ENCODE results near the gene ATP2B2. TPM values are rescaled to one million over a fixed set of nuclear protein-coding genes. Genes with fewer than 3 reads are reported as not detected.

ATP2B2 gene
- polyA plus RNA-seq, 1 experiment: not detected

DNA sequence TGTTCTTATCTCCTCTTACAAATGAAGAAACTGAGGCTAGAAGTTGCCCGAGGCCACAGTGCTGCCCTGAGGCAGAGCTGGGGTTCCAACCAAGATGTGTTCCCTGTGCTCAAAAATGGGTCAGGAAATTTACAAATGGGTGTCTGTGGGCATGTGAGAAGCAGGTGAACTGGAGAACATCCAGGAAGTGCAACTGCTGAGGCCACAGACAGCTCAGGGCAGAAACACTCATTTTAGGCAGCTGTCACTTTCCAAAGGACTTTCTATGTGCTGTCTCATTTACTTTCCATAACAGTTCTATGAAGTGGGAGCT lies 47.2 kb upstream of the ATP2B2 start:
- Histone ChIP-seq H3K27me3 (ENCODE audit: control insufficient read depth, insufficient read depth, low read length) (peaks cover 2% of the 10 kb centered on the region; the same call in 1 of the 2 replicates), H3K4me3 (ENCODE audit: low read depth, low read length) (no peak overlapping the region), H3K36me3 (ENCODE audit: control insufficient read depth, insufficient read depth, low read length) (no peaks in the 10 kb centered on the region)
- POLR2A ChIA-PET: no interaction called here
- no peak for DNase-seq (ENCODE audit: low read depth)
- TF ChIP-seq, protein P1, sequence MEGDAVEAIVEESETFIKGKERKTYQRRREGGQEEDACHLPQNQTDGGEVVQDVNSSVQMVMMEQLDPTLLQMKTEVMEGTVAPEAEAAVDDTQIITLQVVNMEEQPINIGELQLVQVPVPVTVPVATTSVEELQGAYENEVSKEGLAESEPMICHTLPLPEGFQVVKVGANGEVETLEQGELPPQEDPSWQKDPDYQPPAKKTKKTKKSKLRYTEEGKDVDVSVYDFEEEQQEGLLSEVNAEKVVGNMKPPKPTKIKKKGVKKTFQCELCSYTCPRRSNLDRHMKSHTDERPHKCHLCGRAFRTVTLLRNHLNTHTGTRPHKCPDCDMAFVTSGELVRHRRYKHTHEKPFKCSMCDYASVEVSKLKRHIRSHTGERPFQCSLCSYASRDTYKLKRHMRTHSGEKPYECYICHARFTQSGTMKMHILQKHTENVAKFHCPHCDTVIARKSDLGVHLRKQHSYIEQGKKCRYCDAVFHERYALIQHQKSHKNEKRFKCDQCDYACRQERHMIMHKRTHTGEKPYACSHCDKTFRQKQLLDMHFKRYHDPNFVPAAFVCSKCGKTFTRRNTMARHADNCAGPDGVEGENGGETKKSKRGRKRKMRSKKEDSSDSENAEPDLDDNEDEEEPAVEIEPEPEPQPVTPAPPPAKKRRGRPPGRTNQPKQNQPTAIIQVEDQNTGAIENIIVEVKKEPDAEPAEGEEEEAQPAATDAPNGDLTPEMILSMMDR (IDR thresholded peaks at IDR 0.05; ENCODE audit: insufficient read depth, low read depth, low read length): no peak
- CTCF ChIA-PET: no interaction called here

DNA sequence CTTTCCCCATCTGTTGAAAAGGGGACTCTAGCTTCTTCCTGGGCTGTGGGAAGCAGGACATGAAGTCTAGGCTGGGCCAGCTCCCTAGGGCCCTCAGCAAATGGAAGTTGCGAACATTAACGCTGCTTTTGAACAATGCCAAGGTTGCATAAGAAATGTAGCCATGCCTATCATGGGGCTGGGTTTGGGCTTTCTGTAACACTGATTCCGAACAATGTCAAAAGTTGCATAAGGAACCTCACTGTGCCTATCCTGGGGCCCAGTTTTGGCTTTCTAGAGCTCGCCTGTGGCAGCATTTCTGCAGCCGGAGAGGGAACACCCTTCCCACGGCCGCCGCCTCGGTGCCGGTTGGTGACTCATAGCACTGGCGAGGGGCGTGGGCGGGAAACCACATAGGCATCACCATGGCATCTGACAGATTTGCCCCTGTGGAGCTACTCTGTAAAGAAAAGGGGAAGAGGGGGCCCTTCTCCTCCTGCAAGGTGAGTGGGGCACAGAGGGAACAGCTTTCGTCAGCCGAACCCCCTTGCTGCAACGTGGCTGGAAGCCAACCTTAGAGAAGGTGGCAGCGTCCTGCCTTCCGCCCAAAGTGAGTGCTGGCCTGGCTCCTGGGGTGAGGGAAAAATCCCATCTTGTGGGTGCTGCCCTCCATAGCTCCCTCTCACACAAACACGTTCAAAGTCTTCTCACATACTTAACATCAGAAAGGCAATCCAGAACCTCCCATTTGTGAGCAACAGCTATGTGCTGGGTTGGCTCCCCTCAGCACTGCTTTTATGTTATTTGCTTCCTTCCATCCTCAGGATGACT lies 46.6 kb upstream of the ATP2B2 start:
- DNase-seq (ENCODE audit: low read depth): no peak
- Histone ChIP-seq H3K36me3 (ENCODE audit: control insufficient read depth, insufficient read depth, low read length) (no peaks in the 10 kb centered on the region), H3K4me3 (ENCODE audit: low read depth, low read length) (no peak overlapping the region), H3K27me3 (ENCODE audit: control insufficient read depth, insufficient read depth, low read length) (peaks cover 2% of the 10 kb centered on the region; the same call in 1 of the 2 replicates)
- ChIA-PET CTCF (no interaction called here), POLR2A (no interaction called here)
- TF ChIP-seq, protein P1 (IDR thresholded peaks at IDR 0.05; ENCODE audit: insufficient read depth, low read depth, low read length): no peak

DNA sequence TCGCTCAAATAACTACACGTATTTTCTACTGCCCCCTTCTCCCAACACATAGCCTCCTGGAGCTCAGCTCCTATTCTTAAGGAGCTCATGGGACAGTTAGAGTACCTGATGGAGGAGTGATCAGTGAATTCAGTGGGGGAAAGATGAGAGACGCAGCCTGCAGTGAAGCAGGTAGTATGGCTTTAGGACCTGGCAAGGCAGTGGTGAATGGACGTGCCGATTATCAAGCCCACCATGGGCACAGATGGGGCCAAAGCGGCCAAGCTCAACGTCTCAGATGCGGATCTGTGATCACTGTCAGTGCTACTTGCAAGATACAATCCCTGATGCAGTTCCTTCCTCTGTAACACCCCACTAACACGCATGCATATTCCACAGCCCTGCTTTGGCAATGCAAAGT lies 45.8 kb upstream of the ATP2B2 start:
- peaks cover 2% of the 10 kb centered on the region; the same call in 1 of the 2 replicates for H3K27me3 ChIP-seq (ENCODE audit: control insufficient read depth, insufficient read depth, low read length)
- ChIA-PET POLR2A (no interaction called here), CTCF (no interaction called here)
- no peak overlapping the region for H3K4me3 ChIP-seq (ENCODE audit: low read depth, low read length)
- DNase-seq (ENCODE audit: low read depth): no peak
- H3K36me3 ChIP-seq (ENCODE audit: control insufficient read depth, insufficient read depth, low read length): no peaks in the 10 kb centered on the region
- TF ChIP-seq, protein P1 (IDR thresholded peaks at IDR 0.05; ENCODE audit: insufficient read depth, low read depth, low read length): no peak

GRCh38 chr3:10550705-10551104 lies 45.3 kb upstream of the ATP2B2 start:
- H3K4me3 ChIP-seq (ENCODE audit: low read depth, low read length): no peak overlapping the region
- TF ChIP-seq, protein P1 (IDR thresholded peaks at IDR 0.05; ENCODE audit: insufficient read depth, low read depth, low read length): no peak
- peaks cover 2% of the 10 kb centered on the region; the same call in 1 of the 2 replicates for H3K27me3 ChIP-seq (ENCODE audit: control insufficient read depth, insufficient read depth, low read length)
- no peak for DNase-seq (ENCODE audit: low read depth)
- CTCF ChIA-PET: no interaction called here
- POLR2A ChIA-PET: no interaction called here
- no peaks in the 10 kb centered on the region for H3K36me3 ChIP-seq (ENCODE audit: control insufficient read depth, insufficient read depth, low read length)

DNA sequence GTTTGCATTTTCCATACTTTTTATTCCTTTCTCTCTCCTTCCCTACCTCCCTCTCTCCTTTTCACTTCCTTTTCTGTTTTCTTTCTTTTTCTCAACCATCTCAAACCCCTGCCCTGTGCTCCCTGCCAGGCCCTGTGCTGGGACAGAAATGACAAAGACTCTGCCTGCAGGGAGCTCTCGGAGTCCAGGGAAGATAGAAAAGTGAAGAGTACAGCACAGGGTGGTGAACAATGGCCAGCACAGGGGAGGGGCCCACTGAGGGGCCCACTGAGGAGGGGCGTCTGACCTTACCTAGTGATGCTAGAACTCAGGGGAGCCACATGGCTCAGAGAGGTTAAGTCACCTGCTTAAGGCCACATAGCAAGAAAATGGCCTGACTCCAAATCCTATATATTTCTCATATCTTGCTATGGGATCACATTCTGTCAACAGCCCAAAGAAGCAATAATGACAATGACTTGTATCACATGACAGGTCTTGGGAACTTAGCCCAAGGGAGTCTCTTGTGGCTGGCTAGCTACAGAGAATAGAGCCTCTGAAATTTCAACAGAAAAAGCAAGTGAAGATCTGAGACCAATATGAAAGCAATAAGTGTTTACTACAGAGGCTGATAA lies 44.3 kb upstream of the ATP2B2 start:
- TF ChIP-seq, protein P1 (IDR thresholded peaks at IDR 0.05; ENCODE audit: insufficient read depth, low read depth, low read length): no peak
- no peaks in the 10 kb centered on the region for H3K27me3 ChIP-seq (ENCODE audit: control insufficient read depth, insufficient read depth, low read length)
- CTCF ChIA-PET: no interaction called here
- no peaks in the 10 kb centered on the region for H3K36me3 ChIP-seq (ENCODE audit: control insufficient read depth, insufficient read depth, low read length)
- DNase-seq (ENCODE audit: low read depth): no peak
- H3K4me3 ChIP-seq (ENCODE audit: low read depth, low read length): no peak overlapping the region
- POLR2A ChIA-PET: no interaction called here

All from BJ (cell line).